ENCODE results near the gene LIPE.

GRCh38 chr19:42433503-42434260, 6.5 kb upstream of the LIPE start:
- TF ChIP-seq CTCF (conservative IDR thresholded peaks at IDR 0.05; ENCODE audit: low read length) (peak; percentile 78), EZH2phosphoT487 (IDR thresholded peaks at IDR 0.05; ENCODE audit: borderline replicate concordance) (no peak)
